HS-27A (cell line): ENCODE measurements around the gene CNTN4.

Experiments used
- DNase-seq: peaks from one replicate; pipeline ENCODE4 v3.0.0-alpha.2; 2012; ENCODE audit warnings: low read depth, missing footprints

Gene CNTN4

DNA sequence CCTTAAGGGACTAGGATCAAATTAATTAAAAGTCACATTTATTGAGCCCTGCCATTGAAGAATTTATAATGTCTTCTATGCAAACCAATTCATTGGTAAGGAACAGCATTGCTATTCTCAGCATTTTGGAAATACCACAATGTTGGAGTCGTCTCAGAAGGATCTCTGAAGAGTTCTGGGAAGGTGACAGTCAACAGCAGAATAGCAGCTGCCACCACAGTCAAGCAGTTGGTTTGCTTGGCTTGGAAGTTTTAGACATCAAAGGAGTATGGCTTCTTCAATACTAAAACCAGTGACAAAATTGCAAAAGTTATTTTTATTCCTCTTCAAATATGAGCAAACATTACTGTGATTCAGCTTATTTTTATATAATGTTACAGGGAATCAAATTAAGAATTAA is 167.9 kb downstream of the CNTN4 start:
- no peak for DNase-seq

DNA sequence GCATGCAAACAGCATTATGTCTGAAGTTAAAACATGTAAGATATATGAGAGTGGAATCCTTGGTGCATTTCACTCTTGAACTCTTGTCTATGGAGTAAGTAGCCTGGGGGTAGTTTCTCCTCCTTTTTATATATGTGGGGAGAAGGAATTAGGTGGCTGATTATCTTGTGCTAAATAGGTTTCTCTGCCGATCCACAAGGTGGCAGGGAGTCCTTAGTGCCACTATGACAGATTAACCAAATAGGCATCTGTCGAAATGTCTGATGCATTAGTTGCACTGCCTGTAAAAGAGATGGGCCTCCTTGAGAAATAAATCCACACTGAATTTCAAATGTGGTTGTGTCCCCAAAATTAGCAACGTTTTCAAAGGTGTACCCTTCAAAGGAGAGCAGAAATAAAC is 170.1 kb downstream of the CNTN4 start:
- no peak for DNase-seq

DNA sequence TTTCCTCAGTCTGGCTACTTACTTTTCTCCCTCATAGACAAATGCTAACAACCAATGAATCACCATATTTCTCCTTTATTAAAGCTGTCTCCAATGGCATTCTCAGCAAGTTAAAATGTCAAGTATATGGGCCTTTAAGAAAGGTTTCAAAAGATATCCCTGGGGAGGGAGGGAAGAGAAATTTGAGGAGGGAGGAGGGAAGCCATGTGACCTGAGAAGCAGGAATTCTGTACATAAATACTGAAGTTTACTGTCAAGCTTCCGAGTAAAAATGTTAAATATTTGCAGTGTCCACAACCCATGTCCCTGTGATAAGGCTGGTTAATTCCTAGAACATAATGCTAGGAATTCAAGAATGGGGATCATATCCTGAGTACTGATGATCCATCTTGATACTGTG is 175.9 kb downstream of the CNTN4 start:
- no peak for DNase-seq

DNA sequence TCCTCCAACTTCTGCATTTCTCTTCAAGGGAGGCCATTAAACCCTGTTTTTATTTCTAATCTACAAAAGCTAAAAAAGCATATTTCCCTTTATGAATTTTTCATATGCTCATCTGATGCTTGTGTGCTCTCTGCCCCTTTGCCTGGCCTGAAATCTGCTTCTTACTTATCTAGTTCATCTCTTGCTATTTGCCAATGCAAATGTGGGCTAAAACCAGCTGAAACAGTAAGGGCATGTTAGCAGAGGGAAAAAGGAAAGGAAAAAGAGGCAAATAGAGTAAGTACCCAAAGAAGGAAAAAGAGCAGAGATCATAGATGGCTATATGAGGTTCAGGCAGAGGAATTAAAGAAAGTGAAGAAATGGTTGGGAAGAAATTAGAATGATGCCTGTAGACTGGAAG is 185.2 kb downstream of the CNTN4 start:
- no peak for DNase-seq

DNA sequence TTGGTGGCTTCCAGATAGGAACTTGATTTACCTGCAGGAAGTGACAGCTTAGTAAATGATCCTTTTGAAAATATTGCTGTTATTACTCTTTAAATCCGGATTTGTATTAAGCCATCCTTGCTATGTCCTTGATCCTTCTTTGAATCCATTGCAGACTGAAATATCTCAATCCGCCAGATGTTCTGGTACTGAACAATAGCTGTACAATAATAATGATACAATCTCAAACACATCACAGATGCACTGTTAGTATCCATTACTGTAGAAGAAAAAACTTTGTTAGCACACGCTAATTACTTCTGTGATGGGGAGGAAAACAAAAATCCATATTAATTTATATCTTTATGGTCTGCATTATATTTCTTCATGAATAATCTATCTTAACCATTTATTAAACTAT is 202.3 kb downstream of the CNTN4 start:
- no peak for DNase-seq

DNA sequence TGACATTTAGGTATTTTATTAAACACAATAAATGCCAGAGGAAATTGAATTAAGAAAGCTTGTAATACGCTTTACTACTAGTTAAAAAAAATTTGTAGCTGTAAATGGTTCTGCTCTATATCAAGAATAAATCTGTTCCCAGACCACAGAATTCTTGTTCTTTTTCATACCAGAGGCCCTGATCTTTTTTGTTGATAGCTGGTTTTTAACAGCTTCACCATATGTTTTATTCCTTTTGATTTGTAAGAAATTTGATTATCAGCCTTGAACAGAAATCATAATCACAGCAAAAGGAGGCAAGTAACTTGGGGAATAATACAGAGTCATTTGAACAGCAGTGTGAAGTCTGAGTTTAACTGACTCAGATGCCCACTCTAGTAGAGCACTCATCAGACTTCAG is 202.7 kb downstream of the CNTN4 start:
- DNase-seq = no peak

DNA sequence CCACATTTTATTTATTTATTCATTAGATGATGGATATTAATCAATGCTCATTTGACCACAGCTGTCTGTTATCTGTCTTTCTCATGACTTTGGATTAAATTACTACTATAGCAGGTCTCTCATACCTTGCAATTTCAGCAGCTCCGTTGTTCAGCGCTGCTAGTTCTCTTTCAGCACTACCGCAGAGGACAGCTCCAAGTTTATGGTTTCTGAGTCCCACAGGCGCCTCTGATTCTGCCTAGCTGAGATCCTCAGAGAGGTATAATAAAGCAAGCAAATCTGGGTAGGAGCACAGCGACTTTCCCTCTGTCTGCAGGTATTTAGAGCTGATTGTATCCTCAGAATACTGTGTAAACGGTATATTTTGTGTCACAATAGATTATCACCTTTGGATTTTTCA is 204.9 kb downstream of the CNTN4 start:
- DNase-seq = no peak

DNA sequence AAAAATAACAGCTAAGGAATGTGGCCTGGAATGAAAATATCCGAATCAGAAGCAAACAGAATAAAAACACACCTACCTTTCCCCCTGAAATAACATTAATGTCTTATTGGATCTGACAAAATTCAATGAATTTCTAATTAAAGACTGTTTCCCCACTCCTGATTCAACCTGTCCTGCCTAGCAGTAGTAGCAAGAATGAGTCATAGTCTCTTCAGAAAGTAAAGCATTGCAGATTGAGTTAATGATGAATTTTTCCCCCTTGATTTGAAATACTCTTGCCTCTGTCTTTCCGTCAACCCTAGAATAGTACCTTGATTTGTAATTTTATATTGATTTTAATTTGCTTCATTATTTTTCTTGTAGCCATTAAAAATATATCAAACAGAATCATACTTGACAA is 212.4 kb downstream of the CNTN4 start:
- no peak for DNase-seq

DNA sequence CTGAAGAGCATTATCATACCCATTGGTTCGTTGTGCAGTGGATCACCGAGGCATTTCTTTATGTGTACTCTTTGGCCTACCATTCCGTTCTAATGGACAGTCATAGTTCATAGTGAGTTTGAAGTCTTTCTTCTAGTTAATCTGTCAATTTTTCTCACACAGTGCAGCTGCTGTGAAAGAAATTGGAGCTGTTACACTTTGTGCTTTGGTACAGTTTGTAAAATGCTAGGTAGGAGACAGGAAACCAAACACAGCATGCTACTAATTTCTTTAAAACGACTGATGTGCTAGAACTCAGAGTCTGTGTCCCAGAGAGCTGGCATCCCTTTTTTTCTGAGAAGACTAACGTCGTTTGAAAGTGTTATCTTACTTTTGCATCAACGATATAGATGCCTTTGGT is 218.9 kb downstream of the CNTN4 start:
- no peak for DNase-seq

DNA sequence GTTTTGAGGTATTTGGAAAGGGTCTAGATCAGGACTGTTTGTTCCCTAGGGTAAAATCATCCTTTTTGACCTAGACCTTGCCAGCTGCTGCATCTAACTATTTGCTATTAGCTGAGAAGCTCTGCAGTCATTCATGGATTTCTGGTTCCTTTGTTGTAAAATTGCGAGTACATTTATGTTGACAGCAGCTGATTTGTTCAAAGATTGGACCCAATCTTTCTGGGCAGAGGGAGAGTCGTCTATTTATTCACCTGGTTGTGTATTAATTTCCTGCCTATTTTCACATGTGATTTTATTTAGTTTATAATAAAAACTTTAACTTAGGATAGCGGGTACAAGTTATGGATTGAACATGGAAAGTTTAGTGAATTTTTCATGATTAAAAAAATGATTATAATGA is 236.3 kb downstream of the CNTN4 start:
- DNase-seq = no peak

DNA sequence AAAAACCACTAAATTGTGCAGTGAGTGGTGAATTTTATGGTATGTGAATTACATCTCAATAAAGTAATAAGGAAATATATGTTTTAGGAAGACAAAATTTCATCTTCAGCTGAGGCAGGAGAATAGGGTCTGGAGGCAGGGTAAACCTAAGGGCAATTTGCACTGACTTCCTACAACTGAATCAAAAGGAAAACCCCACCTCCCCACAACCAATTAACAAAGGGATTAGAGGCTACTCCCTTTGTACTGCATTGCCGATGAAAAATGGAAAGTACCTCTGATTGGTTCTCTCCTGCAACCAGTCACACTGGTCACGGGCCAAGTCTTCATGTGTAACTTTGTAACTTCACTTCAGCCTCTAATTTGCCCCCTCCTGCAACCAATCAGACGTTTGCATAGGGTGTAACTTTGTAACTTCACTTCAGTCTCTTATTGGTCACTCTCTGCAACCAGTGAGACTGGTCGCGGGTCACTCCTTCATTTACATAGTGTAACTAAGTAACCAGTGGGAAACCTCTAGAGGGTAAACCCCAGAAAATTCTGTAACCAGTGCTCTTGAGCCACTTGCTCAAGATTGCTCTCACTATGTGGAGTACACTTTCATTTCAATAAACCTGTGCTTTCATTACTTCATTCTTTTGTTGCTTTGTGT is 244.5 kb downstream of the CNTN4 start:
- DNase-seq = no peak

DNA sequence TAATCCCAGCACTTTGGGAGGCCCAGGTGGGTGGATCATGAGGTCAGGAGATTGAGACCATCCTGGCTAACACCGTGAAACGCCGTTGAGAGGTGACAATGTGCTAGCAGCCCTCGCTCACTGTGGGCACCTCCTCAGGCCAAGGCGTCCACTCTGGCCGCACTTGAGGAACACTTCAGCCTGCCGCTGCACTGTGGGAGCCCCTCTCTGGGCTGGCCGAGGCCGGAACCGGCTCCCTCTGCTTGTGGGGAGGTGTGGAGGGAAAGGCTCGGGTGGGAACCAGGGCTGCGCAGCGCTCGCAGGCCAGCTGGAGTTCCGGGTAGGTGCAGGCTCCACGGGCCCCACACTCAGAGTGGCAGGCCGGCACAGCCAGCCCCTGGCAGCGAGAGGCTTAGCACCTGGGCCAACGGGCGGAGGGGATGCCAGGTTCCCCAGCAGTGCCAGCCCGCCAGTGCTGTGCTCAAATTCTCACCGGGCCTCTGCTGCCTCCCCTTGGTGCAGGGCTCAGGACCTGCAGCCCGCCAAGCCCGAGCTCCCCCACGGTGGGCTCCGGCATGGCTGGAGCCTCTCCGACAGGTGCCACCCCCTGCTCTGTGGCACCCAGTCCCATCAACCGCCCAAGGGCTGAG is 253.6 kb downstream of the CNTN4 start:
- DNase-seq = no peak

DNA sequence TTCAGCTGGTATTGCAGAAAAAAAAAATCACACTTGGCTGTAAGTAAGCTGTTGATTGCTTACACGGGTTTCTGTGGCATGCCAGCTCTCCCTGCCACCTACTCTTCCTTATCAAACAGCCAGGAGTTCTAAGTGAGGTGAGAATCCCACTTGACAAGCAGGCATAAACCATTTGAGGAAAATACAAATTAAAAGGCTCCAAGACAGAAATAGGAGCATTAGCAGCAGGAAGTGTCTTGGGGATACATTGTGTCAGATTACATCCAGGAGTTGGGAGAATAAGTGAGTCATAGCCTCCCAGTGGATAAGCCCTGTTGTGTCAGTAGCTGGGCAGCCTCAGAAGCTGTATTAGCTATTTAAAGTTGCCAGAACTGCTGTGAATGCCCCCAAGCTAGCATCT is 256.0 kb downstream of the CNTN4 start:
- DNase-seq = no peak

DNA sequence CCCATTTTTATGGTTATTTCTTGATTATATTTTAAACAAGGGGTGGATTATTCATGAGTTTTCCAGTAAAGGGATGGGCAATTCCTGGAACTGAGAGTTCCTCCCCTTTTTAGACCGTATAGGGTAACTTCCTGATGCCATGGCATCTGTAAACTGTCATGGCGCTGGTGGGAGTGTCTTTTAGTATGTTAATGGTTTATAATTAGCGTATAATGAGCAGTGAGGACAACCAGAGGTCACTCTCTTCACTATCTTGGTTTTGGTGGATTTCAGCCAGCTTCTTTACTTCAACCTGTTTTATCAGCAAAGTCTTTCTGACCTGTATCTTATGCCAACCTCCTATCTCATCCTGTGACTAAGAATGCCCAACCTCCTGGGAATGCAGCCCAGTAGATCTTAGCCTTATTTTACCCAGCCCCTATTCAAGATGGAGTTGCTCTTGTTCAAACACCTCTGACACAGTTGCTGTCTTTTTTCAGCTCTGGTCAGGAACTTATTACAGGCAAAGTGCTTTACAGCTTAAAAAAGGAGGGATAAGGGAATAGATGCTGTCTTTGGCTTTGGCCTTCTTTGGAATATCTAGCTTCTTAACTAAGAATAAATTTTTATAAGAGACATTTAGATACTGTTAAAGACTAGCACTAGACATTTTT is 257.8 kb downstream of the CNTN4 start:
- no peak for DNase-seq

DNA sequence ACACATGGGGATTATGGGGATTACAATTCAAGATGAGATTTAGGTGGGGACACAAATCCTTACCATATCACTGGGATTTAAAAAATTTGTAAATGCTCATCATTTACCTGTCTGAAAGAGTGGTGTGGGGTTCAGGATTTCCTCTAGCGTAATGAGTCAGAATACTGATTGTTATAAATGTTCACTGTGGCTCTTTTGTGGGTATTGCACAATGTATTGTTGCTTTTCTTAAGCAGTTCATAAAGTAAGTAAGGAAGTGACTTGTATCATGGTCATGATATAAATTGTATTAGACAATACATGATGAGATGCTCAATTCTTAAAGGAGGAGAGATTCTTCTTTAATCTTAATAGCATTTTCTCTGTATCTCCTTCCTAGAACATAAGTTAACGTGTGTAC is 262.1 kb downstream of the CNTN4 start:
- no peak for DNase-seq

DNA sequence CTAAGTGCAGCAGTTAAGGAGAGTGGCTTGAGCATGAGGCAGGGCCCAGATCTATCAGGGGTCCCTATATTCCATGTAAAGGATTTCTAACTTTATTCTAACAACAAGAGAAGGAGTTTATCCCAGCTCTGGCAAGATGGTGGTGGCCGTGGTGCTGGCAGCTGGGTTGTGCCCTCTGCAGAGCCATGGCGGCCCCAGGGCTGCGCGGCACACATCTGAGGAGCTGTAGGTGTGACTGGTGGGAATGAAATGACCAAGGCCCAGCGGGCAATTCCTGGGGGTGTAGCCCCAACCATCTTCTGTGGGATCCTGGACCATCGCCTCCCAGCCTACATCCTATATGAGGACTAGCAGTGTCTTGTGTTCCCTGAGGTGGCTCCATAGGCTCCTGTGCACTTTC is 263.5 kb downstream of the CNTN4 start:
- DNase-seq = no peak

DNA sequence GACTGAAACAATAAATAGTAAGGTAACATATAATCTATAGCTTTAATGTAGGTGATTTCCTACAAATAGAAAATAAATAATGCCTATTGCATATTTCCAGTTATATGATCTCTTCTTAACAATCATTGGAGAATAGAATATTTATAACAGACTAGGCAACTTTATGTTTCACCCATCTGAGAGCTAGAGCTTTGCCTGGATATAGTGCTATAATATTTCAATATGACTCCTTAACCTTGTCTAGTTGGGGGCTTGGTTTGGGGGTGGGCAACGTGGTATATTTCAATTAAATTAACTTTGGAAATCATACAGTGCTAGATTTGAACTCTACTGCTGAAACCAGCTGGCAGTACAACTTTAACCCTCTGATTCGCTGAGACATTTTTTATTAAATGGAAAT is 265.2 kb downstream of the CNTN4 start:
- DNase-seq = no peak

DNA sequence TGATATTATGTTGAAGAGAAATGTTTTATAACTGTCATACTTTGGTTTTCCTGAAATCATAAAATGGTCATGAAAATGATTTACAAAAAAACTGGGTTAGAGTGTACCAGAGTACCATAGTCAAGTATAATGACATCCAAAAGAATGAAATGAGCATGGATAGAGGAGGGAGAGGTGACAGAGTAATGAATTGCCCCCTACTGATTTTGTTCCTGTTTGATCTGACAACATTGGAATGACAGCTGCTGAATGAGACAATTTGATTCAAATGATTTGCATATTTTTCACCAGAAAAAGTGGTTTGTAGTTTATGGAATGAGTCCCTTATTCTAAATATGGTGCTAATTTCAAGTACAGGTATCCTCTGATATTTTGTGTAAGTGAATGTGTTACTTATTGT is 271.7 kb downstream of the CNTN4 start:
- DNase-seq = no peak

DNA sequence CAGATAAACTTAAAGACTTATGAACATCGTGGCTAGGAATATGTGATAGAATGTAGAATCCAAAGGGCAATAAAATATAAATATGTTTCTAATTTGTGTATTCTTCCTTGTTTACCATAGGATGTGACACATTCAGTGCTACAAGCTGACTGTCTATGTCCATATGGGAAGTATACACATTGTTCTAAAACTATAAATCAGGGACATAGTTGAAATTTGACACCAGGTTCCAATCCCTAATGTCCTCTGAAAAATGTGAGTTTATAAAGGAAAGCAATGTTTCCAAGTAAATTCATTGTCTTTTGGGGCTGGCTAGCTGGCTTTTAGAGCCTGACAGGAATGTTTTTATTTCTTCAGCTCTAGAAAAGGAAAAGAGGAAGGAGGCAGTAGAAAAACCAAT is 273.6 kb downstream of the CNTN4 start:
- DNase-seq = no peak

DNA sequence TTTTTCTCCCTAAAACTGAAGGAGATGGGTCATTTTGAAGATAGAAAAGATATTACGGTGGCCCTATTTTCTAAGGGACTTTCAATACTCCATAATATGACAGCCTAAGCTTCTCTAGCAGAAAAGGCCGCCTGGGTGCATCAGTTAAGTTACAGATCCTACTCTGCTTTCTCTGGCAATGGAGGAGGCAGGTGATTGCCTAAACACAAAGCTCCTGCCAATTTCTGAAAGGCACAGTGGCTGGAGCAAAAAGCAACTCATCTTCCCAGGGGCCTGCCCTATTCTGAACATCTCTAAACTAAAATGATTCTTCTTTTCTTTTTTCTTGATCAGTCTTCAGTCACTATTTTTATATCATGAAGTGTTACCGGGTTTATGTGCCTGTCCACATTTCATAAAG is 276.7 kb downstream of the CNTN4 start:
- no peak for DNase-seq

DNA sequence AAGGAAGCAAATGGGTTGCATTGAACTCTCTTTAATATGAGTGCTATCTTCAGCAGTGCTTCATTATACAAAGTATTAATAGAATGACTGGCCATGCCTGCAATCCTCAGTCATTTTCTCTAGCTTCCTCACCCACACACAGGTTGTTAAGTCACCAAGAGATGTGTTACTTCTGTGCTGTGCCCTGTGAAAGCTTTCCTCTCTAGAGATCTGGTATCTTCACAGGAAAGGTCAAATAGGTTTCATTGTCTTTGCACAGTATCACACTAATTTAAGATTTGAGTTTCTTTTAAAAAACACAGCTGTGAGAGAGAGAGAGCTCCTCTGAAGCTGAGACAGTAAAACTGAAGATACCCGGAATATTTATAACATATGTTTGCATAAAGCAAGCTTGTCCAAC is 278.6 kb downstream of the CNTN4 start:
- DNase-seq = no peak

DNA sequence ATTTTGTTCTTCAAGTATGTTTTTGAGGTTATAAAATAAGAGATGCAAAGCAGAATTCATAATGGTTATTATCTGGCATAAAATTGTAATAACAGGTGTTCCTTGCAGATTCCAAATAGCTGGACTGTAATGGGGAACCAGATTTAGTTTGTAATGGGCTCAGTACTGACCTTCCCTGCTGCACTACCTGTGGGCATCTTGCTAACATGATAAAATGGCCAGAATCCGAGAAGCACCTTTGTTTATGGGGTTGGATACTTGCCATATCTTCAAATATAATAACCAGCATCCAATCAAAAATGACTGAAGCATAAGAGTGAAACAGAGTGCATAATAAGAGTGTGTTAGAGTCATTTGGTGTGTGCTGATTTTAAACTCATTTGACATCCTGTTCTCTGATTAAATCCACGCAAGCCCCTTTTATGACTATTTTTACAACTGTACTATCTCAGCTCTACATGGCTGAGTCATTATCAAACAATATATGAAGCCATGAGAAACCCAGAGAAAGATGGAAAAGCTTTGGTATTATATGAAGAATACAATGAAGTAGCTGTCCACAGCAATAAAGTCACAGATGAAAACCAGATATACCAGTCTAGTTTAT is 292.4 kb downstream of the CNTN4 start:
- DNase-seq = no peak

DNA sequence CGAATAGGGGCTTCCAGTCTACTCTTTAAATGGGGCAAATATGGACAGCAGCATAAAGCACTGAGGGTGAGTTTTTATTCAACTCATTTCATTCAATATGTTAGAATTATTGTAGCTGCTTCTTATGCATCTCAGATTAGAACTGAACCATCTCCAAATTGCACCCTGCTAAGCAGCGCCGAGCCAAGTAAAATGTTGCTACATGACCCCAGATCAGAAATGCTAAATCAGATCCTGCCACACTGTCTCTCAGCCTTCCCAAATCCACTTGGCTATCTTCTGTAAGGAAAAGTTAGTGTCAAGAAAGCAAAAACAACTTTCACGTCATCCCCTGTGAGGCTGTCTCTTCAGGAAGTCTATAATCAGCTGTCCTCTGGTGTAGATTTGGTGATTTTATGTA is 293.2 kb downstream of the CNTN4 start:
- DNase-seq = no peak
